ENCODE measurements around the gene CHST11.

- TF ChIP-seq, protein P1, sequence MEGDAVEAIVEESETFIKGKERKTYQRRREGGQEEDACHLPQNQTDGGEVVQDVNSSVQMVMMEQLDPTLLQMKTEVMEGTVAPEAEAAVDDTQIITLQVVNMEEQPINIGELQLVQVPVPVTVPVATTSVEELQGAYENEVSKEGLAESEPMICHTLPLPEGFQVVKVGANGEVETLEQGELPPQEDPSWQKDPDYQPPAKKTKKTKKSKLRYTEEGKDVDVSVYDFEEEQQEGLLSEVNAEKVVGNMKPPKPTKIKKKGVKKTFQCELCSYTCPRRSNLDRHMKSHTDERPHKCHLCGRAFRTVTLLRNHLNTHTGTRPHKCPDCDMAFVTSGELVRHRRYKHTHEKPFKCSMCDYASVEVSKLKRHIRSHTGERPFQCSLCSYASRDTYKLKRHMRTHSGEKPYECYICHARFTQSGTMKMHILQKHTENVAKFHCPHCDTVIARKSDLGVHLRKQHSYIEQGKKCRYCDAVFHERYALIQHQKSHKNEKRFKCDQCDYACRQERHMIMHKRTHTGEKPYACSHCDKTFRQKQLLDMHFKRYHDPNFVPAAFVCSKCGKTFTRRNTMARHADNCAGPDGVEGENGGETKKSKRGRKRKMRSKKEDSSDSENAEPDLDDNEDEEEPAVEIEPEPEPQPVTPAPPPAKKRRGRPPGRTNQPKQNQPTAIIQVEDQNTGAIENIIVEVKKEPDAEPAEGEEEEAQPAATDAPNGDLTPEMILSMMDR (conservative IDR thresholded peaks at IDR 0.05; ENCODE audit: low read depth, low read length), result no peak
- no peak for TF ChIP-seq EZH2 (IDR thresholded peaks at IDR 0.05; ENCODE audit: borderline replicate concordance, low read depth, low read length, poor library complexity, severe bottlenecking)
Observed at GRCh38 chr12:104702565-104703139, 245.9 kb downstream of the CHST11 start.

Measured in A673 (cell line).